Left ventricle myocardium inferior (tissue), 1 donor: ENCODE results near the gene COL12A1. TPM values are rescaled to one million over a fixed set of nuclear protein-coding genes. Genes with fewer than 3 reads are reported as not detected.

Source experiments
- DNase-seq: peaks from one replicate; pipeline ENCODE4 v3.0.0-alpha.2; 2020
- H3K27ac ChIP-seq: fragments of 200-600 bp; replicated peaks from 2 replicates; pipeline ENCODE4 v1.8.0; 2021
- H3K27me3 ChIP-seq: fragments of 200-600 bp; 2 replicates; pipeline ENCODE4 v1.8.0; 2021; ENCODE audit warnings: low read depth
- H3K36me3 ChIP-seq: fragments of 200-600 bp; 2 replicates; pipeline ENCODE4 v1.8.0; 2021
- H3K4me1 ChIP-seq: fragments of 200-600 bp; 2 replicates; pipeline ENCODE4 v1.8.0; 2021
- H3K4me3 ChIP-seq: fragments of 200-600 bp; 2 replicates; pipeline ENCODE4 v1.8.0; 2021; ENCODE audit warnings: mild to moderate bottlenecking, moderate library complexity
- H3K9me3 ChIP-seq: fragments of 200-600 bp; replicated peaks from 2 replicates; pipeline ENCODE4 v1.8.0; 2021
- CTCF ChIP-seq: fragments of 200-600 bp; IDR thresholded peaks from 2 replicates; pipeline ENCODE4 v1.8.0; 2021; ENCODE audit warnings: antibody characterized with exemption, mild to moderate bottlenecking, borderline replicate concordance
- intact Hi-C: fragments of 100-400 bp; cut with micrococcal nuclease; formaldehyde crosslinking; loops from one replicate; pipeline ENCODE4 v1.11.0; 2022
- total RNA-seq: library from RNA; stranded (reverse); fragmentation: NEBNext Ultra II Directional; extraction: Animal tissue kit (Norgen Biotek cat#: 25700); gene quantifications from one replicate; pipeline ENCODE4 v1.2.1, GENCODE V29; 2021
- donor health status: DM: no; HTN: yes; CAD: no; lungs with severe emphysema.

The COL12A1 gene
- total RNA-seq, 1 donor from 2014 or later: 12.2 TPM

GRCh38 chr6:75084872-75085381 lies 120.9 kb downstream of the COL12A1 start:
- no peaks in the 10 kb centered on the region for H3K9me3 ChIP-seq
- DNase-seq: no peak
- intact Hi-C loops: no loop called here
- H3K4me3 ChIP-seq: peak overlapping the region; percentile 3
- H3K27ac ChIP-seq: no peak overlapping the region
- no peaks in the 10 kb centered on the region for H3K4me1 ChIP-seq
- peaks cover 13% of the 10 kb centered on the region for H3K36me3 ChIP-seq
- no peak for TF ChIP-seq CTCF
- peaks cover 25% of the 10 kb centered on the region for H3K27me3 ChIP-seq

- Histone ChIP-seq H3K27me3 (peaks cover 25% of the 10 kb centered on the region), H3K9me3 (no peaks in the 10 kb centered on the region), H3K36me3 (peaks cover 13% of the 10 kb centered on the region), H3K4me3 (no peak overlapping the region), H3K27ac (no peak overlapping the region), H3K4me1 (no peaks in the 10 kb centered on the region)
- intact Hi-C loops: no loop called here
- no peak for DNase-seq
- no peak for TF ChIP-seq CTCF
Observed at GRCh38 chr6:75084018-75084417, 121.8 kb downstream of the COL12A1 start.

GRCh38 chr6:75081921-75082320 lies 123.9 kb downstream of the COL12A1 start:
- TF ChIP-seq CTCF: no peak
- H3K36me3 ChIP-seq: peaks cover 9% of the 10 kb centered on the region
- no peaks in the 10 kb centered on the region for H3K9me3 ChIP-seq
- H3K4me3 ChIP-seq: no peak overlapping the region
- DNase-seq: no peak
- intact Hi-C loops: no loop called here
- H3K27ac ChIP-seq: no peak overlapping the region
- no peaks in the 10 kb centered on the region for H3K4me1 ChIP-seq
- H3K27me3 ChIP-seq: peaks cover 25% of the 10 kb centered on the region

GRCh38 chr6:75081047-75081446 lies 124.8 kb downstream of the COL12A1 start:
- Histone ChIP-seq H3K4me3 (no peak overlapping the region), H3K9me3 (no peaks in the 10 kb centered on the region), H3K27ac (no peak overlapping the region), H3K27me3 (peaks cover 25% of the 10 kb centered on the region), H3K4me1 (no peaks in the 10 kb centered on the region), H3K36me3 (peaks cover 5% of the 10 kb centered on the region)
- DNase-seq: no peak
- intact Hi-C loops: no loop called here
- no peak for TF ChIP-seq CTCF

GRCh38 chr6:75079589-75079988 lies 126.3 kb downstream of the COL12A1 start:
- H3K4me1 ChIP-seq: no peaks in the 10 kb centered on the region
- no peaks in the 10 kb centered on the region for H3K9me3 ChIP-seq
- H3K27me3 ChIP-seq: peaks cover 15% of the 10 kb centered on the region
- no peak overlapping the region for H3K4me3 ChIP-seq
- H3K27ac ChIP-seq: no peak overlapping the region
- intact Hi-C loops: no loop called here
- no peak for DNase-seq
- peaks cover under 1% of the 10 kb centered on the region for H3K36me3 ChIP-seq
- no peak for TF ChIP-seq CTCF
